NCI-H1092 treated with DMSO at 0.1 percent for 48 hours (cell line): ENCODE data around the gene ANKDD1A.

Experiments
- DNase-seq: peaks from one replicate; lab custom pipeline; 2025; lab: John Stamatoyannopoulos, UW

ANKDD1A gene

DNA sequence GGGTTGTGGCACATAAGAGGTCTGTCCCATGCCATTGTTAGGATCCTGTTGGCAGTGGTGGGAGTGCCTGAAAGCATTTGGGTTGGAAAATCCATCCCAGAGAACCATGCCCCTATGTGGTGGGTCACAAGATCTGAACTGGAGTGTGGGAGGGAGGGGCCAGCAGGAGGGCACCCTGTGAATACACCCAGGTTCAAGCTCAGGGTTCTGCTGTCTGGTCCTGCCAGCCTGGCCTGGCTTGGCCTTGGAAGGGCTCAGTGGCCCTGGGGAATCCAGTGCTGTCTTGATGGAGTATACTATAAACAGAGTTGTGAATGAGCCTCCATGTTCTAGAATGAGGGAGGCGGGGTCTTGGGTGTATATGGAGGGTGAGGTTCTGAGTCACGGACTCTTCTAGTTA lies 11.8 kb downstream of the ANKDD1A start:
- DNase-seq: no peak

DNA sequence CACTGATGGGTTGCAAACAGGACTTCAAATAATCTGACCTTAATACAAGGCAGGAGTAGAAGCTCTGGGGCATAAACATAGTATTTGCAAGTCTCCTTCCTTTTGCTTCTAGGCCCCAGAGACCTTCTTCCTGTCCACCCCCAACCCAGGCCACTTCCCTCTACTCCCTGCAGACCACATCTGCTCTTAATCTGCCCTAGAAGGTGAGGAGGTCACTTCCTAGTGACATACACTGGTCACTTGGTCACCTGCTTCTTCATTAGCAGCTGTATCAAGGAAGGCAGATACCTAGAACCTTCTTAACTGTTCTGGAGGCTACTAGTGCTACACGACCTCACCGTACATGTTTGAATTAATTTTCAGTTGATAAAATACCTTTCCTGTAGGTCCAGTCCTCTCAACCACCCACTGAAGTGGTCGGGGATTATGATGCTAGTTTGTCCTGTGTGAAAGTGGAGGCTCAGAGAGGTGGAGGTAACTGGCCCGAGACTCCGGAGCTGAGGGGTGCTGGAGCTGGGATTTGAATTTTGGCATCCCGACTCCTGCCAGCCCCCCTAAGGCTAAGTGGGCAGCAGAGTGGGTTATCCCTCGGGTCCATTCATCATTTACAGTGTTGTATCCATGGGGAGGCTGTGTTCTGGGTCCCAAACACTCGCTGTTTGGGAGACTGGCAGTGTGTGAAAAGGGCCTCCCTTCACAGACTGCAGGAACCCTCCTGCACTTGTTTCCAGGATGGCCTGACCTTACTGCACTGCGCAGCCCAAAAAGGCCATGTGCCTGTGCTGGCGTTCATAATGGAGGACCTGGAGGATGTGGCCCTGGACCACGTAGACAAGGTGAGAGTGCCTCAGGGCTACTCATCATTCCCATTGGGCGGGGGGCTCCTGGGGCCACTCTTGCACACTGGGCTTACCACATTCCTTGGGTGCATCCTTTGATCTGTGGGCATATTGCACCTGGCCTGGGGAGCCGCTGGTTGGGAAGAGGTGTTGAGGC lies 13.9 kb downstream of the ANKDD1A start:
- DNase-seq: no peak

DNA sequence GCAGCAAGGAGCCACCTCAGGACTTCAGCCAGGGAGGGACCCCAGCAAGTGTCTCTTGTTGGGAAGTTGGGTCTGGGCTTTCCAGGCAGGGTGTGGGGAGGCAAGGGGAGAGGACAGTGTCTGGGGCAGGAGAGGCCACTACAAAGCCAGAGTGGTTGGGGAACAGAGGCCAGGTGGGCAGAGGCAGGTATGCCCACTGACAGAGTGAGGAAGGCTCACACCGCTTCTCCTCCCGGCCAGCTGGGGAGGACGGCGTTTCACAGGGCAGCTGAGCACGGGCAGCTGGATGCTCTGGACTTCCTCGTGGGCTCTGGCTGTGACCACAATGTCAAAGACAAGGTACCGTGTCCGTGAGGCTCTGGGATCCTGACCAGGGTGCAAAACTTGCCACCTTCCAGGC lies 15.0 kb downstream of the ANKDD1A start:
- DNase-seq: no peak

GRCh38 chr15:64928626-64929220 lies 17.0 kb downstream of the ANKDD1A start:
- no peak for DNase-seq

DNA sequence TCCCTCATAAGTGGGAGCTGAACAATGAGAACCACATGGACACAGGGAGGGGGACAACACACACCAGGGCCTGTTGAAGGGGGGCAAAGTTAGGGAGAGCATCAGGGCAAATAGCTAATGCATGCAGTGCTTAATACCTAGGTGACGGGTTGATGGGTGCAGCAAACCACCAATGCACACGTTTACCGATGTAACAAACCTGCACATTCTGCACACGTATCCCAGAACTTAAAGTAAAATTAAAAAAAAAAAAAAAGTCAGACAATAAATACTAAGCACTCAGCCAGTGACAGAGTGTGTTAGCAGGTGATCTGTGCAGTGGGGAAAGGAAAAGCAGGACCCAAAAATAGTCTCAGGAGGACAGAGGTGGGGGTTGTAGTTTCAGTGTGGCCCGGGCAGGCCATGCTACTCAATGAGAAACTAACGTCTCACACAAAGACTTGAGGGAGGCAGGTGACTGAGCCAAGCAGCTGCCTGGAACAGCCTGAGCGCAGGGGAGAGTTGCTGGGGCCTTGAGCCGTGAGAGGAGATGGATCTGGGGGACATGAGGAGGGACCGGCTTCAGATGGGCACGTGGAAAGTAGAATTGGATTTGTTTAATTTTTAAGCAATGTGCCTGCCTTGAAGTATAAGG lies 18.4 kb downstream of the ANKDD1A start:
- no peak for DNase-seq

GRCh38 chr15:64930778-64931371 lies 19.2 kb downstream of the ANKDD1A start:
- no peak for DNase-seq

GRCh38 chr15:64931381-64931780 lies 19.7 kb downstream of the ANKDD1A start:
- no peak for DNase-seq

DNA sequence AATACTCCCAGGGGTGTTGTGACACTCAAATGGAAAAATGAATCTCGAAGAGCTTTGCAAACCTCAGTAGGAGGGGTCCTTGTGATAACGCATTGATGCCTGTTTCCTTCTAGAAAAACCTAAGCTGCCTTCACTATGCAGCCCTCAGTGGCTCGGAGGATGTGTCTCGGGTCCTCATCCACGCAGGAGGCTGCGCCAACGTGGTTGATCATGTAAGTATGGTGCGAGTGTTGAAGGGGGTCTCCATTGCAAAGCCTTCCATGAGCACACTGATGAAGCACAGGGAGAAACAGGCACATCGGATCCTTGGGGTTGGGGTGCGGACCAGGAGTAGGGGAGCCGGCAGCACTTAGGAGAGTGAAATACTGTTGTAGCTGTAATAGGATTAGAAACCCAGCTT lies 22.3 kb downstream of the ANKDD1A start:
- no peak for DNase-seq

DNA sequence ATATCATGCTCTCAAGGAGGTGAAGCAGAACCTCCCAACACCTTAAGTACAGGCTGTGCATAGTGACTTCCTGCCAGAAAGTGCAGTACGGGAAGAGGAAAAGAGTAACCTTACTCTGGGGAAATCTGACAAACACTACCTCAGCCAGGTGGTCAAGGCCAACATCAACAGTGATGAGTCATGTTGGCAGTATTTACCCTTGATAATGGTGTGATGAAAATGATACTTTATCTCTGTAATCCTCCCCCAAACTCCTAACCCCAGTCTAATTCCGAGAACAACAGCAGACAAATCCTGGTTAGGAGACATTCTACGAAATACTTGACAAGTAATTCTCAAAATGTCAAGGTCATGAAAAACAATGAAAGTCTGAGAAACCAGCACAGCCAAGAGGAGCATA lies 26.5 kb downstream of the ANKDD1A start:
- no peak for DNase-seq

DNA sequence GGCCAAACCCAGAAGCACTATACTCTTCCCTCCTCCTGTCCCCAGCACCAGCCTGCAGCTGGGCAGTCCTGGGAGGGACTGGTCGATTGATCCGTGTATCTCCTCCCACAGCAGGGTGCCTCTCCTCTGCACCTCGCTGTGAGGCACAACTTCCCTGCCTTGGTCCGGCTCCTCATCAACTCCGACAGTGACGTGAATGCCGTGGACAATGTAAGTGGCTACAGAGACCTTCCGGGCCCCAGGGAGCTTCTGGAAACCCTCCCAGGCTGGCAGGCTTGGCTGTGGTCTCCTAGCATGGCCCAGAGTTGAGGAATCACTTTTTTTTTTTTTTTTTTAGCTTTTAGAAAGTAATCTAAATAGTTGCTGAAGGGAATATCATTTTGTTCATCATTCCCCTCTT lies 30.7 kb downstream of the ANKDD1A start:
- DNase-seq: no peak

DNA sequence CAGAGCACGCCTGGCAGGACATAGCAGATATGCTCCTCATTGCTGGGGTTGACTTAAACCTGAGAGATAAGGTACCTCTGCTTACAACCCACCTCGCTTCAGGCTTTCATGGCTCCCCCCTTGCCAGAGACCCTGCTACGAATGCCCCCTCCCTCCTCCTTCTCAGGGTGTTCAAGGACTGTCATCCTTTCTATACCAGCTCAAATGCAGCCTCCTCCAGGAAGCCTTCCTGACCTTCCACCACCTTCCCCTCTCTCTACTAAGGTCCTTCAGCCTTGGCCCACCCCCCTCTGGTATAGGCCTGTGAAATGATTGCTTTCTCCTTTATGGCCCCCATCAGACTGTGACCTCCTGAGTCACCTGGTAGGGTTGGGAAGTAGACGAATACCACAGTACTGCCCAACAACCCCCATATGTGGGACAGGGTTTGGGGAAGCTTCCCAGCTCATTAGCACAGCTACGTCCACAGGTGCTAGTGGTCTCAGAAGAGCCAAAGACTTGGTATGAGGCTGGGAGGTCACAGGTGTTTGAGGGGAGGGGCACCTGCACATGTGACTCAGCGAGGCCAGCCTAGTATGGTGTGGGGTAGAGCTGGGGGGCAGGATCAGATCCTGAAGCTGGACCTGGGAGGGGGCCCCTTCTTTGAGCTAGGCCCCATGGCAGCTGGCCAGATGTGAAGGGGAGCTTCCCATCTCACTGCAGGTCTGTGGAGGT lies 32.0 kb downstream of the ANKDD1A start:
- DNase-seq: no peak

- no peak for DNase-seq
These were observed 33.3 kb downstream of the ANKDD1A start for GRCh38 chr15:64944961-64945360.

DNA sequence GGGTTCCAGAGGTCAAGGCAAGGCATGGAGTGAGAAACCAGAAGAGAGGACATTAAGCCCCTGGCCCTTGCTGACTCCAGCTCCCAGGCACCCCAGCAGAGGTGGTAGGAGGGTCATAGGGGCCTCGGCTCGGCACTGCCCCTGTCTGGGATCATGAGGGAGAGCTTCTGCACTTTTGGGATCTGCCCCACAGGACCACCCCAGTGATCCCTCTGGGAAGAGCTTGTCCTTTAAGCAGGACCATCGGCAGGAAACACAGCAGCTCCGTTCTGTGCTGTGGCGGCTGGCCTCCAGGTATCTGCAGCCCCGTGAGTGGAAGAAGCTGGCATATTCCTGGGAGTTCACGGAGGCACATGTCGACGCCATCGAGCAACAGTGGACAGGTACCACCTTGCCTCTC lies 35.5 kb downstream of the ANKDD1A start:
- DNase-seq: no peak

DNA sequence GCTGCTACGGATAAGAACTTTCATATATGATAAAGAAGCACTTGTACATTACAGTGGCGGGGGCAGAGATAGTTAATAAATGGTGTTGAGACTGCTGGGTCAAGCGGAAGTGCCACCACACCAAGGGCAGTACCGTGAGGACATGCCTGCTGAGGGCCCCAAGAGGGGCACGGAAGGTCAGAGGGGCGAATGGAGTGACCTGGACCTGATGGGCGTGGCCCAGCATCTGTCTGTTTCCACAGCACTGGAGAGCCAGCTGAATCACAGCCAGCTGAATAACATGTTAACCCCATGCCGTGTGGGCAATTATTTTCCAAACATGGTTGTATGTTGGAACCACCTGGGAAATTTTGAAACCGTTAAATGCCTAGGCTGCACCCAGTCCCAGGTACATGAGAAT lies 37.2 kb downstream of the ANKDD1A start:
- no peak for DNase-seq

GRCh38 chr15:64949383-64950186 lies 37.9 kb downstream of the ANKDD1A start:
- no peak for DNase-seq

- no peak for DNase-seq
These were observed 39.2 kb downstream of the ANKDD1A start for GRCh38 chr15:64950888-64951287.

DNA sequence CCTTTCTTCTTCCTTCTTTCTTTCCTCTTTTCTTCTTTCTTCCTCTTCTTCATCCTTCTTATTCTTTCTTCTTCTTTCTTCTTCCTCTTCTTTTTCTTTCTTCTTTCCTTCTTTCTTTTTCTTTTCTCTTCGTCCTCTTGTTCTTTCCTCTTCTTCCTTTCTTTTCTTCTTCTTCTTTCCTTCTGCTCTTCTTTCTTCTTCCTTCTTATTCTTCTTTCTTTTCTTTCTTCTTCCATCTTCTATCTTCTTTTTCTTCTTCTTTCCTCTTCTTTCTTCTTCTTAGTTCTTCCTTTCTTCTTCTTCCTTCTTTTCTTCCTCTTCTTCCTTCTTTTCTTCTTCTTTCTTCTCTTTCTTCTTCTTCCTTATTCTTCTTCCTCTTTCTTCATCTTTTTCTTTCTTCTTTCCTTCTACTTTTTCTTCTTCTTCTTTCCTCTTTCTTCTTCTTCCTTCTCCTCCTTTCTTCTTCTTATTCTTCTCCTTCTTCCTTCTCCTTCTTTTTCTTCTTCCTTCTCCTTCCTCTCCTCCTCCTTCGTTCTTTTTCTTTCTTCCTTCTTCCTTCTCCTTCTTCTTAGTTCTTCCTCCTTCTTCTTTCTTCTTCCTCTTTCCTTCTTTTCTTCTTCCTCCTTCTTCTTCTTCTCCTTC lies 40.2 kb downstream of the ANKDD1A start:
- DNase-seq: no peak

DNA sequence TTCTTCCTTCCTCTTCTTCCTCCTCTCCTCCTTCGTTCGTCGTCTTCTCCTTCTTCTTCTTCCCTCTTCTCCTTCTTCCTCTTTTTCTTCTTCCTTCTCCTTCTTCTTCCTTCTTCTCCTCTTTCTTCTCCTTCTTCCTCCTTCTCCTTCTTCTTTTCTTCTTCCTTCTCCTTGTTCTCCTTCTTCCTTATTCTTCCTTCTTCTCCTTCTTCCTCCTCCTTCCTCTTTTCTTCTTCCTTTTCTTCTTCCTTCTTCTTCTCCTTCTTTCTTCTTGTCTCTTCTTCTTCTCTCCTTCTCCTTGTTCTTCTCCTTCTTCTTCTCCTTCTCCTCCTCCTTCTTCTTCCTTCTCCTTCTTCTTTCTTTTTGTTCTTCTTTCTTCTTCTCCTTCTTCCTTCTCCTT lies 42.7 kb downstream of the ANKDD1A start:
- no peak for DNase-seq

DNA sequence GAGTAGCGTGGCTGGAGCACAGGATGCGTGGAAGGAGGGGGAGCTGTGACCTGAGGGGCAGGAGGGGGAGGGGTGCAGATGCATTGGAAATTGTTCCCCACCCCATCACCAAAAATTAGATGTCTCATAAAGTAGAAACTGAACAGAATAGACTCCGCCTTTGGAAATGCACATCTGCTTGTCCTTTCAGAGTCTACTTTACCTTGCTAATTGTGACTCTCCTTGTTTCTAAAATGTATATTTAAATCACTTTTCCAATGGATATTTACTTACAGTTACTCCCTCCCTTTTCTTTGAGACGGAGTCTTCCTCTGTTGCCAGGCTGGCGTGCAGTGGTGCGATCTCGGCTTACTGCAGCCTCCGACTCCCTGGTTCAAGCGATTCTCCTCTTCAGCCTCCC lies 47.4 kb downstream of the ANKDD1A start:
- no peak for DNase-seq

GRCh38 chr15:64960153-64960552 lies 48.5 kb downstream of the ANKDD1A start:
- no peak for DNase-seq

GRCh38 chr15:64961013-64961412 lies 49.3 kb downstream of the ANKDD1A start:
- no peak for DNase-seq
